Measurements from ENCODE around the gene BTNL3. TPM values are rescaled to one million over a fixed set of nuclear protein-coding genes. Genes with fewer than 3 reads are reported as not detected.

The BTNL3 gene
- total RNA-seq, 1 experiment from 2014 or later, result not detected

GRCh38 chr5:181053488-181054121 lies 65.0 kb downstream of the BTNL3 start:
- no TSS peak for BruUV-seq (replicated peaks)
- CTCF ChIA-PET, result no interaction called here
- Mint-ChIP-seq H3K9me3 (ENCODE audit: unreplicated experiment) (no peaks in the 10 kb centered on the region), H3K4me3 (ENCODE audit: unreplicated experiment) (no peak overlapping the region), H3K27me3 (ENCODE audit: insufficient read depth, unreplicated experiment) (peaks cover 61% of the 10 kb centered on the region), H3K27ac (ENCODE audit: low read depth, unreplicated experiment) (no peak overlapping the region), H3K4me1 (ENCODE audit: insufficient read depth, unreplicated experiment) (peaks cover 9% of the 10 kb centered on the region), H3K36me3 (ENCODE audit: insufficient read depth, unreplicated experiment) (no peaks in the 10 kb centered on the region)
- TF ChIP-seq CTCF (IDR thresholded peaks at IDR 0.05; ENCODE audit: unreplicated experiment), result no peak
- intact Hi-C loops (cut with micrococcal nuclease), result no loop called here
- POLR2A ChIA-PET, result no interaction called here
- DNase-seq (ENCODE audit: unreplicated experiment), result no peak

- no peaks in the 10 kb centered on the region for H3K9me3 Mint-ChIP-seq (ENCODE audit: unreplicated experiment)
- ChIA-PET CTCF (interaction anchor here (0.7 kb wide), 1 partner anchor 1405 kb away, joined by 3 read pairs; no protein-coding TSS in a partner anchor), POLR2A (no interaction called here)
- H3K27me3 Mint-ChIP-seq (ENCODE audit: insufficient read depth, unreplicated experiment), result peaks cover 61% of the 10 kb centered on the region
- DNase-seq (ENCODE audit: unreplicated experiment), result no peak
- TF ChIP-seq CTCF (IDR thresholded peaks at IDR 0.05; ENCODE audit: unreplicated experiment), result no peak
- BruUV-seq (replicated peaks), result no TSS peak
- peaks cover 7% of the 10 kb centered on the region for H3K4me1 Mint-ChIP-seq (ENCODE audit: insufficient read depth, unreplicated experiment)
- no peaks in the 10 kb centered on the region for H3K36me3 Mint-ChIP-seq (ENCODE audit: insufficient read depth, unreplicated experiment)
- H3K27ac Mint-ChIP-seq (ENCODE audit: low read depth, unreplicated experiment), result no peak overlapping the region
- H3K4me3 Mint-ChIP-seq (ENCODE audit: unreplicated experiment), result no peak overlapping the region
- intact Hi-C loops (cut with micrococcal nuclease), result no loop called here
These were observed 65.5 kb downstream of the BTNL3 start for GRCh38 chr5:181054138-181054537.

GRCh38 chr5:181054871-181055459 lies 66.3 kb downstream of the BTNL3 start:
- POLR2A ChIA-PET, result interaction anchor here (0.6 kb wide), 1 partner anchor 30 kb away, joined by 3 read pairs; no protein-coding TSS in a partner anchor
- CTCF ChIA-PET, result interaction anchor here (0.7 kb wide), 2 partner anchors 351 to 1406 kb away, joined by 3 read pairs; no protein-coding TSS in a partner anchor
- intact Hi-C loops (cut with micrococcal nuclease), result no loop called here
- Mint-ChIP-seq H3K4me3 (ENCODE audit: unreplicated experiment) (no peak overlapping the region), H3K9me3 (ENCODE audit: unreplicated experiment) (no peaks in the 10 kb centered on the region), H3K4me1 (ENCODE audit: insufficient read depth, unreplicated experiment) (peaks cover 4% of the 10 kb centered on the region), H3K27me3 (ENCODE audit: insufficient read depth, unreplicated experiment) (peaks cover 55% of the 10 kb centered on the region), H3K27ac (ENCODE audit: low read depth, unreplicated experiment) (no peak overlapping the region), H3K36me3 (ENCODE audit: insufficient read depth, unreplicated experiment) (no peaks in the 10 kb centered on the region)
- TF ChIP-seq CTCF (IDR thresholded peaks at IDR 0.05; ENCODE audit: unreplicated experiment), result no peak
- no TSS peak for BruUV-seq (replicated peaks)
- DNase-seq (ENCODE audit: unreplicated experiment), result no peak

Small RNAs within 50 kb of the gene (microRNA-seq; reads per million reads assigned to microRNA genes)
- gene MIR8089, result not detected

Other genes starting within 250 kb of the BTNL3 start
- not detected in 2 replicates for gene OR2Y1, start 248.8 kb upstream of the BTNL3 start, total RNA-seq (2022)
- gene MGAT1, start 186.0 kb upstream of the BTNL3 start, total RNA-seq (2022), result 135 and 150 TPM in 2 replicates
- 31.2 and 36.9 TPM in 2 replicates for gene ZFP62, start 127.6 kb upstream of the BTNL3 start, total RNA-seq (2022)
- not detected in 2 replicates for gene BTNL8, start 89.7 kb upstream of the BTNL3 start, total RNA-seq (2022)
- not detected in 2 replicates for gene BTNL9, start 51.4 kb downstream of the BTNL3 start, total RNA-seq (2022)
- not detected in 2 replicates for gene OR2V1, start 142.3 kb downstream of the BTNL3 start, total RNA-seq (2022)
- not detected in 2 replicates for gene OR2V2, start 158.7 kb downstream of the BTNL3 start, total RNA-seq (2022)
- 26.3 and 27.0 TPM in 2 replicates for gene TRIM7, start 216.3 kb downstream of the BTNL3 start, total RNA-seq (2022)
- 42.8 and 49.4 TPM in 2 replicates for gene TRIM41, start 234.4 kb downstream of the BTNL3 start, total RNA-seq (2022)